Measurements from ENCODE around the gene PPP2CA. TPM values are rescaled to one million over a fixed set of nuclear protein-coding genes. Genes with fewer than 3 reads are reported as not detected.

The PPP2CA gene
- total RNA-seq, 1 experiment from 2014 or later = 184 TPM

DNA sequence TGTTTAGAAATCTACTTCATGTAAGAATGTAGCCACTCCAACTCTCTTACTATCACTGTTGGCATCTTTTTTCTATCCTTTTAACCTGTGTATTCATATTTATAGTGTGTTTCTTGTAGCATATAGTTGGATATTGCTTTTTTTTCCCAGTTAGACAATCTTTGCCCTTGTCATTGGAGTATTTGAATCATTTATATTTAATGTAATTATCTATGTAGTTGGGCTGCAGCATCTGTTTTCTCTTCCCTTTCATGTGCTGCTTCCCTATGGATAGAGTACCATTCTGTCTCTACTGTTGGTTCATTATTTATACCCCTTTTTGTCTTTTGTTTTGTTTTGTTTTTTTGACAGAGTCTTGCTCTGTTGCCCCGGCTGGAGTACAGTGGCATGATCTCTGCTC lies 45.2 kb upstream of the PPP2CA start:
- ATAC-seq = no peak
- H3K36me3 ChIP-seq (ENCODE audit: control insufficient read depth, insufficient read depth, low read length) = no peaks in the 10 kb centered on the region
- no peaks in the 10 kb centered on the region for H3K9me3 ChIP-seq (ENCODE audit: control insufficient read depth, insufficient read depth, low read depth, low read length)
- no peak for DNase-seq (ENCODE audit: low read depth, low spot score)
- CTCF ChIA-PET = no interaction called here
- intact Hi-C loops (cut with micrococcal nuclease; ENCODE audit: unreplicated experiment) (no loop called here), in situ Hi-C loops (cut with HindIII; ENCODE audit: low pct_unique_long_range_greater_than_20kb, low sequenced_read_pairs) (no loop called here)
- BruUV-seq (replicated peaks) = no TSS peak
- H3K27me3 ChIP-seq (ENCODE audit: control insufficient read depth, insufficient read depth, low read length) = no peaks in the 10 kb centered on the region
- H3K4me1 ChIP-seq (ENCODE audit: control insufficient read depth, insufficient read depth, low read length) = no peaks in the 10 kb centered on the region
- TF ChIP-seq TCF7L2 (IDR thresholded peaks at IDR 0.05; ENCODE audit: low read depth, low read length) (no peak), POLR2AphosphoS5 (IDR thresholded peaks at IDR 0.05; ENCODE audit: low read depth, low read length) (no peak), SIN3A (IDR thresholded peaks at IDR 0.05; ENCODE audit: borderline replicate concordance, insufficient read depth, low read depth, low read length) (no peak)
- TF ChIP-seq, protein P1, sequence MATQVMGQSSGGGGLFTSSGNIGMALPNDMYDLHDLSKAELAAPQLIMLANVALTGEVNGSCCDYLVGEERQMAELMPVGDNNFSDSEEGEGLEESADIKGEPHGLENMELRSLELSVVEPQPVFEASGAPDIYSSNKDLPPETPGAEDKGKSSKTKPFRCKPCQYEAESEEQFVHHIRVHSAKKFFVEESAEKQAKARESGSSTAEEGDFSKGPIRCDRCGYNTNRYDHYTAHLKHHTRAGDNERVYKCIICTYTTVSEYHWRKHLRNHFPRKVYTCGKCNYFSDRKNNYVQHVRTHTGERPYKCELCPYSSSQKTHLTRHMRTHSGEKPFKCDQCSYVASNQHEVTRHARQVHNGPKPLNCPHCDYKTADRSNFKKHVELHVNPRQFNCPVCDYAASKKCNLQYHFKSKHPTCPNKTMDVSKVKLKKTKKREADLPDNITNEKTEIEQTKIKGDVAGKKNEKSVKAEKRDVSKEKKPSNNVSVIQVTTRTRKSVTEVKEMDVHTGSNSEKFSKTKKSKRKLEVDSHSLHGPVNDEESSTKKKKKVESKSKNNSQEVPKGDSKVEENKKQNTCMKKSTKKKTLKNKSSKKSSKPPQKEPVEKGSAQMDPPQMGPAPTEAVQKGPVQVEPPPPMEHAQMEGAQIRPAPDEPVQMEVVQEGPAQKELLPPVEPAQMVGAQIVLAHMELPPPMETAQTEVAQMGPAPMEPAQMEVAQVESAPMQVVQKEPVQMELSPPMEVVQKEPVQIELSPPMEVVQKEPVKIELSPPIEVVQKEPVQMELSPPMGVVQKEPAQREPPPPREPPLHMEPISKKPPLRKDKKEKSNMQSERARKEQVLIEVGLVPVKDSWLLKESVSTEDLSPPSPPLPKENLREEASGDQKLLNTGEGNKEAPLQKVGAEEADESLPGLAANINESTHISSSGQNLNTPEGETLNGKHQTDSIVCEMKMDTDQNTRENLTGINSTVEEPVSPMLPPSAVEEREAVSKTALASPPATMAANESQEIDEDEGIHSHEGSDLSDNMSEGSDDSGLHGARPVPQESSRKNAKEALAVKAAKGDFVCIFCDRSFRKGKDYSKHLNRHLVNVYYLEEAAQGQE (IDR thresholded peaks at IDR 0.05; ENCODE audit: insufficient read depth in 1 of 2, low read depth in 2 of 2, low read length in 1 of 2) = no peak
- TF ChIP-seq, protein P2, sequence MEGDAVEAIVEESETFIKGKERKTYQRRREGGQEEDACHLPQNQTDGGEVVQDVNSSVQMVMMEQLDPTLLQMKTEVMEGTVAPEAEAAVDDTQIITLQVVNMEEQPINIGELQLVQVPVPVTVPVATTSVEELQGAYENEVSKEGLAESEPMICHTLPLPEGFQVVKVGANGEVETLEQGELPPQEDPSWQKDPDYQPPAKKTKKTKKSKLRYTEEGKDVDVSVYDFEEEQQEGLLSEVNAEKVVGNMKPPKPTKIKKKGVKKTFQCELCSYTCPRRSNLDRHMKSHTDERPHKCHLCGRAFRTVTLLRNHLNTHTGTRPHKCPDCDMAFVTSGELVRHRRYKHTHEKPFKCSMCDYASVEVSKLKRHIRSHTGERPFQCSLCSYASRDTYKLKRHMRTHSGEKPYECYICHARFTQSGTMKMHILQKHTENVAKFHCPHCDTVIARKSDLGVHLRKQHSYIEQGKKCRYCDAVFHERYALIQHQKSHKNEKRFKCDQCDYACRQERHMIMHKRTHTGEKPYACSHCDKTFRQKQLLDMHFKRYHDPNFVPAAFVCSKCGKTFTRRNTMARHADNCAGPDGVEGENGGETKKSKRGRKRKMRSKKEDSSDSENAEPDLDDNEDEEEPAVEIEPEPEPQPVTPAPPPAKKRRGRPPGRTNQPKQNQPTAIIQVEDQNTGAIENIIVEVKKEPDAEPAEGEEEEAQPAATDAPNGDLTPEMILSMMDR (IDR thresholded peaks at IDR 0.05) = no peak
- no peak overlapping the region for H3K27ac ChIP-seq (ENCODE audit: low read length)
- H3K4me3 ChIP-seq (ENCODE audit: low read depth in 2 of 2, low read length in 2 of 2) = no peak overlapping the region
- POLR2A ChIA-PET = interaction anchor here (0.7 kb wide), 1 partner anchor 249 kb away, joined by 3 read pairs; no protein-coding TSS in a partner anchor

DNA sequence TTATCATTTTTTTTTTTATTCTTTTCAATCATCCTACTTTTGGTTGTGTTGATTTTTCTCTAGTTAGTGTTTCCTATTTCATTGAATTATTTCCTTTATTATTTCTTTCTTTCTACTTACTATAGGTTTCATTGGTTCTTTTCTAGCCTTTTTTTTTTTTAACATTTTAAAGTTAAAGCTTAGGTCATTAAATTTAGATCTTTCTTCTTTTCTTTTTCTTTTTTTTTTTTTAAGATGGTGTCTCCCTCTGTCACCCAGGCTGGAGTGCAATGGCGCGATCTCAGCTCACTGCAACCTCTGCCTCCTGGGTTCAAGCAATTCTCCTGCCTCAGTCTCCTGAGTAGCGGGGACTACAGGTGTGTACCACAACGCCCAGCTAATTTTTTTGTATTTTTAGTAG lies 43.0 kb upstream of the PPP2CA start:
- in situ Hi-C loops (cut with HindIII; ENCODE audit: low pct_unique_long_range_greater_than_20kb, low sequenced_read_pairs) = no loop called here
- Histone ChIP-seq H3K4me3 (ENCODE audit: low read depth in 2 of 2, low read length in 2 of 2) (no peak overlapping the region), H3K9me3 (ENCODE audit: control insufficient read depth, insufficient read depth, low read depth, low read length) (peaks cover 10% of the 10 kb centered on the region; the same call in 1 of the 2 replicates), H3K27me3 (ENCODE audit: control insufficient read depth, insufficient read depth, low read length) (no peaks in the 10 kb centered on the region), H3K36me3 (ENCODE audit: control insufficient read depth, insufficient read depth, low read length) (no peaks in the 10 kb centered on the region), H3K4me1 (ENCODE audit: control insufficient read depth, insufficient read depth, low read length) (no peaks in the 10 kb centered on the region), H3K27ac (ENCODE audit: low read length) (no peak overlapping the region)
- BruUV-seq (replicated peaks) = no TSS peak
- ChIA-PET POLR2A (interaction anchor here (0.6 to 0.7 kb wide), 2 partner anchors 9 to 24 kb away, joined by 3 to 7 read pairs; no protein-coding TSS in a partner anchor), CTCF (no interaction called here)
- DNase-seq (ENCODE audit: low read depth, low spot score) (no peak), ATAC-seq (no peak)
- TF ChIP-seq, protein P1 (IDR thresholded peaks at IDR 0.05; ENCODE audit: insufficient read depth in 1 of 2, low read depth in 2 of 2, low read length in 1 of 2) = no peak
- TF ChIP-seq POLR2AphosphoS5 (IDR thresholded peaks at IDR 0.05; ENCODE audit: low read depth, low read length) (no peak), SIN3A (IDR thresholded peaks at IDR 0.05; ENCODE audit: borderline replicate concordance, insufficient read depth, low read depth, low read length) (no peak), TCF7L2 (IDR thresholded peaks at IDR 0.05; ENCODE audit: low read depth, low read length) (no peak)
- TF ChIP-seq, protein P2 (IDR thresholded peaks at IDR 0.05) = no peak
- intact Hi-C loops (cut with micrococcal nuclease; ENCODE audit: unreplicated experiment) = no loop called here
